ENCODE results near the gene NEDD4L. TPM values are rescaled to one million over a fixed set of nuclear protein-coding genes. Genes with fewer than 3 reads are reported as not detected.

Gene NEDD4L
- total and polyA plus RNA-seq, 9 donors = 24.8 to 43.1 (median 34.0) TPM

DNA sequence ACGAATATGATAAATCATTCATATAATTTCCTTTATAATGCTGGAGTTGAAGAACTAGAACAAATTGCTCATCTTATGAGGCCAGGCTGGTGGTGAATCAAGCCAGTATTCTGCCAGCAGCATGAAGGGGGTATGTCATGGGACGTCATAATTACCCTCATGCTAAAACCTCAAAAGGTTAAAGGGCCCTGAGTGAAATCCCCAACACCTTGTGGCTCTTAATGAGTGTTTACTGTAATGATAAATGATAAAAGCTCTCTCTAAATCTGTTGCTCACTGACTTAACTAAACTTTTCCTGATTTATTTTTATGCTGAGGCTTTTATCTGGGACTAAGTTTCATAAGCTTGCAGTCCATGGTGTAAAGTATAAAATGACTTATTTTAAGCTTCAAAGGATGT lies 18.3 kb upstream of the NEDD4L start:
- H3K4me1 ChIP-seq (ENCODE audit: control insufficient read depth, insufficient read depth, low read length) = no peaks in the 10 kb centered on the region
- no peak overlapping the region for H3K27ac ChIP-seq (ENCODE audit: low read length)
- H3K36me3 ChIP-seq (ENCODE audit: control insufficient read depth, insufficient read depth, low read length) = no peaks in the 10 kb centered on the region
- H3K4me3 ChIP-seq (ENCODE audit: low read length) = no peak overlapping the region
- no peak for DNase-seq
- H3K27me3 ChIP-seq (ENCODE audit: control insufficient read depth, insufficient read depth, low read length) = no peaks in the 10 kb centered on the region
- H3K9me3 ChIP-seq (replicated peaks; ENCODE audit: control insufficient read depth, low read depth, low read length) = no peaks in the 10 kb centered on the region
- no CpG with 5 or more reads among the region's 2 CpGs for WGBS (ENCODE audit: insufficient coverage)

GRCh38 chr18:58026395-58026794 lies 17.6 kb upstream of the NEDD4L start:
- no peaks in the 10 kb centered on the region for H3K4me1 ChIP-seq (ENCODE audit: control insufficient read depth, insufficient read depth, low read length)
- H3K4me3 ChIP-seq (ENCODE audit: low read length) = no peak overlapping the region
- H3K27ac ChIP-seq (ENCODE audit: low read length) = no peak overlapping the region
- 59% methylated on average over 3 of the region's 3 CpGs for WGBS (ENCODE audit: insufficient coverage)
- H3K9me3 ChIP-seq (replicated peaks; ENCODE audit: control insufficient read depth, low read depth, low read length) = no peaks in the 10 kb centered on the region
- no peak for DNase-seq
- no peaks in the 10 kb centered on the region for H3K27me3 ChIP-seq (ENCODE audit: control insufficient read depth, insufficient read depth, low read length)
- no peaks in the 10 kb centered on the region for H3K36me3 ChIP-seq (ENCODE audit: control insufficient read depth, insufficient read depth, low read length)

- H3K27ac ChIP-seq (ENCODE audit: low read length) = no peak overlapping the region
- no peaks in the 10 kb centered on the region for H3K9me3 ChIP-seq (replicated peaks; ENCODE audit: control insufficient read depth, low read depth, low read length)
- H3K27me3 ChIP-seq (ENCODE audit: control insufficient read depth, insufficient read depth, low read length) = no peaks in the 10 kb centered on the region
- DNase-seq = no peak
- no peak overlapping the region for H3K4me3 ChIP-seq (ENCODE audit: low read length)
- no peaks in the 10 kb centered on the region for H3K4me1 ChIP-seq (ENCODE audit: control insufficient read depth, insufficient read depth, low read length)
- WGBS (ENCODE audit: insufficient coverage) = 0% methylated on average over 1 of the region's 2 CpGs
- no peaks in the 10 kb centered on the region for H3K36me3 ChIP-seq (ENCODE audit: control insufficient read depth, insufficient read depth, low read length)
Measured at GRCh38 chr18:58026857-58027256, 17.2 kb upstream of the NEDD4L start.

DNA sequence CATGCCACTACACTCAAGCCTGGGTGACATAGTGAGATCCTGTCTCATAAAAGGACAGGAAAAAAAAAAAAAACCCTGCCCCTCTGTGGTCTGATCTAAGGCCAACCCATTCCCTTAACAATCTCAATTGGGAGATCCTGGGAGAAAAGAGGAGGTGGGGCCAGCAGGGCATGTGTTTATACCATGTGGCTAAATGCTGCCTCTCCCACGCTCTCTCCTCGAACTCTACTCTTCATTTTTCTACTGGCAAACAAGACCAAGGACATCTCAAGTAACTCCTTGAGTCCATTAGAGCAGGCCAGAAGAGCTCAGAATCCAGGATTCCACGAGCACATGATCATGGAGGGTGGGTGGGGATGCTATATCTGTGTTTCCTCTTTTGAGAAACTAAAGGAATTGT lies 16.7 kb upstream of the NEDD4L start:
- Histone ChIP-seq H3K27me3 (ENCODE audit: control insufficient read depth, insufficient read depth, low read length) (no peaks in the 10 kb centered on the region), H3K4me1 (ENCODE audit: control insufficient read depth, insufficient read depth, low read length) (no peaks in the 10 kb centered on the region), H3K9me3 (replicated peaks; ENCODE audit: control insufficient read depth, low read depth, low read length) (no peaks in the 10 kb centered on the region), H3K36me3 (ENCODE audit: control insufficient read depth, insufficient read depth, low read length) (no peaks in the 10 kb centered on the region), H3K27ac (ENCODE audit: low read length) (no peak overlapping the region), H3K4me3 (ENCODE audit: low read length) (no peak overlapping the region)
- WGBS (ENCODE audit: insufficient coverage) = 67% methylated on average over 1 of the region's 3 CpGs
- DNase-seq = no peak

DNA sequence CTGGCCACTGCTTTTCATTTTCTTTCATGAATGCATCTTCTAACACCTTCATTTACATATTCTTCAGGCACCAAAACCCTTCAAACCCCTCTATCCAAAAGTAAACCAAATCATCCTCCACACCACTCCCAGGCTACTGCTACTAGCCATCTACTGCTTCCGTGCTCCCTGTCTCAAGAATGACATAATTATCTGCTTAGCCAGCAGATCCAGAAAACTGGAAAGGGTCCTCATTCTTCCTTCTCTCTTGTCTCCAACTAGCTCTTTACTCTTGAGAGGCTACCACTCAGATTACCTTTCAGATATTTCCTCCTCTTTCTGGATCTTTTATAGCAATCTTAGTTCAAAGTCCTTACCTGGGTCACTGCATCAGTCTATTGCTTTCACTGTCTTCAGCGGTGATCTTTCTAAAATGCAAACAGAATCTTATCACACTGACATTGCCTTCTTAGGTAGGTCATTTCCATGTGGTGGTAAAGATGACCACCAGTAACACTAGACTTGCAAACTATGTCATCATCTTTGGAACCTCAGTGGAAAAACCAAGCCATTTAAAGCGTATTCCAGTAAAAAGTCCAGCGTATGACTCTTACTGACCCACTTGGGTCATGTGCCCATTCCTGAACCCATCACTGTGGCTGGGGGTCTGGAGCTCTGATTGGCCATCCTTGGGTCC lies 15.8 kb upstream of the NEDD4L start:
- Histone ChIP-seq H3K9me3 (replicated peaks; ENCODE audit: control insufficient read depth, low read depth, low read length) (no peaks in the 10 kb centered on the region), H3K4me3 (ENCODE audit: low read length) (no peak overlapping the region), H3K4me1 (ENCODE audit: control insufficient read depth, insufficient read depth, low read length) (no peaks in the 10 kb centered on the region), H3K27me3 (ENCODE audit: control insufficient read depth, insufficient read depth, low read length) (peaks cover 2% of the 10 kb centered on the region), H3K27ac (ENCODE audit: low read length) (no peak overlapping the region), H3K36me3 (ENCODE audit: control insufficient read depth, insufficient read depth, low read length) (no peaks in the 10 kb centered on the region)
- DNase-seq = no peak
- WGBS (ENCODE audit: insufficient coverage) = 97% methylated on average over 4 of the region's 4 CpGs

GRCh38 chr18:58032233-58032632 lies 11.8 kb upstream of the NEDD4L start:
- H3K36me3 ChIP-seq (ENCODE audit: control insufficient read depth, insufficient read depth, low read length) = no peaks in the 10 kb centered on the region
- no peak overlapping the region for H3K27ac ChIP-seq (ENCODE audit: low read length)
- 54% methylated on average over 4 of the region's 4 CpGs for WGBS (ENCODE audit: insufficient coverage)
- DNase-seq = no peak
- no peaks in the 10 kb centered on the region for H3K9me3 ChIP-seq (replicated peaks; ENCODE audit: control insufficient read depth, low read depth, low read length)
- H3K27me3 ChIP-seq (ENCODE audit: control insufficient read depth, insufficient read depth, low read length) = peaks cover 2% of the 10 kb centered on the region
- no peak overlapping the region for H3K4me3 ChIP-seq (ENCODE audit: low read length)
- no peaks in the 10 kb centered on the region for H3K4me1 ChIP-seq (ENCODE audit: control insufficient read depth, insufficient read depth, low read length)

GRCh38 chr18:58033216-58033615 lies 10.8 kb upstream of the NEDD4L start:
- Histone ChIP-seq H3K9me3 (replicated peaks; ENCODE audit: control insufficient read depth, low read depth, low read length) (no peaks in the 10 kb centered on the region), H3K4me3 (ENCODE audit: low read length) (no peak overlapping the region), H3K27me3 (ENCODE audit: control insufficient read depth, insufficient read depth, low read length) (peaks cover 2% of the 10 kb centered on the region), H3K4me1 (ENCODE audit: control insufficient read depth, insufficient read depth, low read length) (no peaks in the 10 kb centered on the region), H3K27ac (ENCODE audit: low read length) (no peak overlapping the region), H3K36me3 (ENCODE audit: control insufficient read depth, insufficient read depth, low read length) (no peaks in the 10 kb centered on the region)
- no peak for DNase-seq
- WGBS (ENCODE audit: insufficient coverage) = no CpG with 5 or more reads among the region's 3 CpGs

DNA sequence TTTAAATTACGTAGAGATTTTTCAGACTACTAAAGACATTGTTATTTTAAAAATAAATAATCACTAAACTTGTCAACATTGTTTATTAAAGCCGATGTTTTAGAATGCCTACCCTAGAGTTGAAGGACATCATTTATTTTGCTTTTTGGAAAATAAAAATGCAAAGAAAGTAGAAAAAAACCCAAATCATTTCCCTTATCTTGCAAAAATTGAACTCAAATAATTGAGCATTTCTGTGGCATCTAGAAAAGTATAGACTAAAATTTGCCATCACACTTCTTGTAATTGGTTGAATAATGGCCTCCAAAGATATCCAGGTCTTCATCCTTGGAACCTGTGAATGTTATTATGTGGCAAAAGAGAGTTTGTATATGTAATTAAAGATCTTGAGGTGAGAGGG lies 9.7 kb upstream of the NEDD4L start:
- Histone ChIP-seq H3K27ac (ENCODE audit: low read length) (no peak overlapping the region), H3K27me3 (ENCODE audit: control insufficient read depth, insufficient read depth, low read length) (peaks cover 2% of the 10 kb centered on the region), H3K36me3 (ENCODE audit: control insufficient read depth, insufficient read depth, low read length) (no peaks in the 10 kb centered on the region), H3K9me3 (replicated peaks; ENCODE audit: control insufficient read depth, low read depth, low read length) (no peaks in the 10 kb centered on the region), H3K4me1 (ENCODE audit: control insufficient read depth, insufficient read depth, low read length) (no peaks in the 10 kb centered on the region), H3K4me3 (ENCODE audit: low read length) (no peak overlapping the region)
- WGBS (ENCODE audit: insufficient coverage) = no CpG with 5 or more reads among the region's 2 CpGs
- no peak for DNase-seq

- H3K4me3 ChIP-seq (ENCODE audit: low read length) = no peak overlapping the region
- no peaks in the 10 kb centered on the region for H3K9me3 ChIP-seq (replicated peaks; ENCODE audit: control insufficient read depth, low read depth, low read length)
- H3K27me3 ChIP-seq (ENCODE audit: control insufficient read depth, insufficient read depth, low read length) = peaks cover 2% of the 10 kb centered on the region
- no peak for DNase-seq
- H3K36me3 ChIP-seq (ENCODE audit: control insufficient read depth, insufficient read depth, low read length) = no peaks in the 10 kb centered on the region
- no peaks in the 10 kb centered on the region for H3K4me1 ChIP-seq (ENCODE audit: control insufficient read depth, insufficient read depth, low read length)
- no peak overlapping the region for H3K27ac ChIP-seq (ENCODE audit: low read length)
Measured at GRCh38 chr18:58037163-58037562, 6.9 kb upstream of the NEDD4L start.

DNA sequence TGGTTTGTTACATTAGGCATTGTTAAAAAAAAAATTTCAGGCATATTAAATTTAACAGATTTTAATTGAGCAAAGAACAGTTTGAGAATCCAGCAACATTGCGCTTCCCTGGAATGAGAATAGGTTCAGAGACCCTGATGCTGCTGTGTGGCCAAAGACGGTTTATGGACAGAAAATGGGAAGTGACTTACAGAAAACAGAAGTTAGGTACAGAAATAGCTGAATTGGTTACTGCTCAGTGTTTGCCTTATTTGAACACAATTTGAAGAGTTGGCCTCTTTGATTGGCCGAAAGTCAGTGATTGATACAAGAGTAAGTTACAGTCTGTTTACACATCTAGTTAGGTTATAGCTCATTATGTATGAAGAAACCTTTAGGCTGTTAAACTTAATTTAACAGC lies 6.0 kb upstream of the NEDD4L start:
- Histone ChIP-seq H3K4me1 (ENCODE audit: control insufficient read depth, insufficient read depth, low read length) (no peaks in the 10 kb centered on the region), H3K27me3 (ENCODE audit: control insufficient read depth, insufficient read depth, low read length) (no peaks in the 10 kb centered on the region), H3K36me3 (ENCODE audit: control insufficient read depth, insufficient read depth, low read length) (no peaks in the 10 kb centered on the region), H3K4me3 (ENCODE audit: low read length) (no peak overlapping the region), H3K9me3 (replicated peaks; ENCODE audit: control insufficient read depth, low read depth, low read length) (no peaks in the 10 kb centered on the region), H3K27ac (ENCODE audit: low read length) (no peak overlapping the region)
- DNase-seq = no peak
- 90% methylated on average over 3 of the region's 3 CpGs for WGBS (ENCODE audit: insufficient coverage)

GRCh38 chr18:58041633-58042032 lies 2.4 kb upstream of the NEDD4L start:
- no CpG with 5 or more reads among the region's 4 CpGs for WGBS (ENCODE audit: insufficient coverage)
- Histone ChIP-seq H3K36me3 (ENCODE audit: control insufficient read depth, insufficient read depth, low read length) (no peaks in the 10 kb centered on the region), H3K27me3 (ENCODE audit: control insufficient read depth, insufficient read depth, low read length) (peaks cover 6% of the 10 kb centered on the region), H3K4me3 (ENCODE audit: low read length) (no peak overlapping the region), H3K27ac (ENCODE audit: low read length) (no peak overlapping the region), H3K4me1 (ENCODE audit: control insufficient read depth, insufficient read depth, low read length) (peaks cover 17% of the 10 kb centered on the region), H3K9me3 (replicated peaks; ENCODE audit: control insufficient read depth, low read depth, low read length) (no peaks in the 10 kb centered on the region)
- no peak for DNase-seq
